HG03442 (cell line): ENCODE measurements around the gene MIDN.

Source experiments
- ATAC-seq: cut with Tn5 transposase; IDR thresholded peaks from one replicate; pipeline ENCODE4 v1.9.1; 2021; ENCODE audit warnings: mild to moderate bottlenecking, moderate library complexity; ENCODE audit not compliant: unreplicated experiment

Gene MIDN

GRCh38 chr19:1231729-1232637, 16.4 kb upstream of the MIDN start:
- no peak for ATAC-seq

DNA sequence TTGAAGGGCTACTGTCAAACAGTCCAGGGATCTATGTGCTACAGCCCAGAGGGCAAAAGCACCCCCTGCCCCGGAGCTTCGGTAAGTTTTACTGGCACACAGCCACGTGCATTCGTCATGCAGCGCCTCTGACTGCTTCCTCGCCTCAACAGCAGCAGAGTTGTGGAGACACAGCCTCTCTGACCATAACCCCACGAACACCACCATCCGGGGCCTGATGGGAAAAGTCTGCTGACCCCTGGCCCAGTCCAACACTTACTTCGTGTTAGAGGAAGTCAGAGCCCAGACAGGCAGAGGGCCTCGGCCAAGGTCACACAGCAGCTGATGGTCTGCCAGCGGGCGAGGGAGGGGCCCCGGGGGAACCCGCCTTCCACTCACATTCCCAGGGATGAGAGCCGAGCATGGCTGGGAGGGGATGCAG, 15.7 kb upstream of the MIDN start:
- ATAC-seq: no peak

DNA sequence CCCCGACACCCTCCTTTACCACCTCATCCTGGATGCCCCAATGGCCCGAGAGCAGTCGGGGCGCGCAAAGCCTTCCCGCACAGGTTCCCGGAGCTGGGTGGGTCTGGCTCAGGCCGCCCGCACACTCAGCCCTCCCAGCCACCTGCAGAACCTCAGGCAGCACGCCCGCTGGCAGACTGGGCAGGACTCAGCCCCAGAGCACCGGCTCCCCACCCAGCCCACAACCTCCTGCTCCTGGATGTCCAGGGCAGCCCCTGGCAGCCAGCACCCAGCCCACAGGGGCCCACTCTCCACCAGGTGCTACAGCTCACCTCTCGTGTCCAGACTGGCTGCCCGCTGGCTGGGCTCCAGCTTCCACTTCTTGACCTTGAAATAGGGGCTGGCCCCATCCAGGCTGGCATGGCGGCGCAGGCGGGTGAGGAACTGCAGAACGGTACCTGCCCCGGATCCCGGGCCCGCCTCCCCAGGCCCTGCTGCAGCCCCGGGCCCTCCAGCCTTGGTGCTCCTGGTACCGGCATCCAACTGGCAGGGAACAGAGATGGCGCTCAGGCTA, 15.2 kb upstream of the MIDN start:
- ATAC-seq: no peak

GRCh38 chr19:1234051-1234954, 14.1 kb upstream of the MIDN start:
- ATAC-seq: no peak

- no peak for ATAC-seq
Measured at GRCh38 chr19:1234955-1235380, 13.4 kb upstream of the MIDN start.

- ATAC-seq: no peak
Measured at GRCh38 chr19:1235625-1236538, 12.5 kb upstream of the MIDN start.

DNA sequence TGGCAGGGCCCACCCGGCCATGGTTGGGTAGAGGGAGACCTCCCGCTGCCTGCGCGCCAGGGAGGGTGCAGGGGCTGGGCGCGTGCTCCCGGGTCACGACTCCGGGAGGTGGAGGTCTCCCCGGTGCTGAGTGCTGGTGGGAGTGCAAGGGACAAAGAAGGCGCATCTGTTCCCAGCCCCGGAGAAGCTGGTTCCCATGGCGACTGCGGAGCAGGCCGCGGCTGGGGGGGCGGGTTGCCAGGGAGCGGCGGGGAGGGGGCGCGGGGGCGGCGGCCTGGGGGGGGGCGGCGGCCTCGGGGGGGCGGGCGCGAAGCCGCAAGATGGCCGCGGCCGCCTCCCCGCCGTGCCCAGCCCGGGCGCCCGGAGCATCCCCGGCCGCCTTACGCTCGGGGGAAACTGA, 11.8 kb upstream of the MIDN start:
- no peak for ATAC-seq

DNA sequence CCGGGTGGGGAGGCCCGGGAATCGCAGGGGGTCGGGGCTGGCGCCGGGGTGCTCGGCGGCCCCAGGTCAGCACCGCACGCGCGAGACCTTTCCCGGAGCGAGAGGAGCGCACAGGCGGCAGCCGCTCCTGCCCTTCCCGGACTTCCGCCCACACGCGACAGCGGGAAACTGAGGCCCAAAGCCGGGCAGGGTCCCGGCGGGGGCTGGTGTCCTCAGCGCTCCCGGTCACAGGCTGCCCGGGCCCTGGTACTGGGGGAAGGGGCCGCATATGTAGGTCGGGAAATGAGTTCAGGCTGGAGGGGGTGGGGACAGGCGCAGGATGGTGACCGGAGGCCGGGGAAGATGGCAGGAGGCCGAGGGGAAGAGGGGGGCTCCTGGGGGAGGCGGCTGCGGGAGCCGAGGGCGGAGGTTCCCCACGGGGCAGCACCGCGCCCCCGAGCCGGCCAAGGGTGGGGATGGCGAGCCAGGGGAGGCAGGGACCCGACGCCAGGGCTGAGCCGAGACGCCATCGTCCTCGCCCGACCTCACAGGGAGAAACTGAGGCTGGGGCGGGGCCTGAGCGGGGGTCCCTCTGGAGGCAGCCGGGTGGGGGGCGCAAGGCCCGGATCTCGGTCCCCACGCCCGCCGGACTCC, 11.2 kb upstream of the MIDN start:
- ATAC-seq: no peak

GRCh38 chr19:1237754-1238368, 10.5 kb upstream of the MIDN start, which contains the start of gene CBARP:
Gene CBARP (minus strand): TSS chr19:1238005. CDS start chr19:1236100, 1,905 bp downstream.
- ATAC-seq: no peak

GRCh38 chr19:1238369-1239303, 9.7 kb upstream of the MIDN start:
- ATAC-seq: no peak

DNA sequence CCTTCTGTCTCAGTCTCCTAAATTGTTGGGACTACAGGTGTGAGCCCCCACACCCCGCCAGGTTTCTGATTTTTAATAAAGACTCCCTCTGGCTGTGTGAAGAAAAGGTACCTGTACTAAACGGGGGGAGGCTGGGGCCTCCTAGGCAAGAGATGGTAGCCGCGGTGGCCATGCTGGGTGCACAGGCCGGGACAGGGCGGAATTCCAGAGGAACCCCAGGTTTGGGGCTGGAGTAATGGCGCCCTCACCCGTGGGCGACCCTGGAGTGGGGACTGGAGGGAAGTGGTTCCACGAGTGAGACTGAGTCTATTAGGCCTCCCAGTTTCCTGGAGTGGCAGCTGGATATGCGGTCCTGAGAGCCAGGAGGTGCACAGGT, 9.0 kb upstream of the MIDN start:
- ATAC-seq: no peak

GRCh38 chr19:1239796-1240737, 8.3 kb upstream of the MIDN start:
- ATAC-seq: no peak

DNA sequence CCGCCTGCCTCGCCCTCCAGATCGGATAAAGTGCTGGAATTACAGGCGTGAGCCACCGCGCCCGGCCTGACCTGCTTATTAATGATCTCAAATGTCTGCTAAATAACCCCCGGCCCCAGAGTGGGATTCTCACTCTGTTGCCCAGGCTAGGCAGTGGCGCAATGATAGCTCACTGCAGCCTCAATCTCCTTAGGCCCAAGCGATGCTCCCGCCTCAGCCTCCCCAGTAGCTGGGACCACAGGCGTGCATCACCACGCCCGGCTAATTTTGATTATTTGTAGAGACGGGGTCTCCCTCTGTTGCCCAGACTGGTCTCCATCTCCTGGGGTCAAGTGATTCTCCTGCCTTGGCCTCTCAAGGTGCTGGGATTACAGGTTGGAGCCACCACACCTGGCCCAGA, 7.5 kb upstream of the MIDN start:
- no peak for ATAC-seq

- ATAC-seq: peak; percentile 45
Measured at GRCh38 chr19:1241417-1242095, 6.8 kb upstream of the MIDN start, which contains the start of gene ATP5F1D. Gene ATP5F1D (plus strand): TSS chr19:1241751. CDS start chr19:1241851, 100 bp downstream.

DNA sequence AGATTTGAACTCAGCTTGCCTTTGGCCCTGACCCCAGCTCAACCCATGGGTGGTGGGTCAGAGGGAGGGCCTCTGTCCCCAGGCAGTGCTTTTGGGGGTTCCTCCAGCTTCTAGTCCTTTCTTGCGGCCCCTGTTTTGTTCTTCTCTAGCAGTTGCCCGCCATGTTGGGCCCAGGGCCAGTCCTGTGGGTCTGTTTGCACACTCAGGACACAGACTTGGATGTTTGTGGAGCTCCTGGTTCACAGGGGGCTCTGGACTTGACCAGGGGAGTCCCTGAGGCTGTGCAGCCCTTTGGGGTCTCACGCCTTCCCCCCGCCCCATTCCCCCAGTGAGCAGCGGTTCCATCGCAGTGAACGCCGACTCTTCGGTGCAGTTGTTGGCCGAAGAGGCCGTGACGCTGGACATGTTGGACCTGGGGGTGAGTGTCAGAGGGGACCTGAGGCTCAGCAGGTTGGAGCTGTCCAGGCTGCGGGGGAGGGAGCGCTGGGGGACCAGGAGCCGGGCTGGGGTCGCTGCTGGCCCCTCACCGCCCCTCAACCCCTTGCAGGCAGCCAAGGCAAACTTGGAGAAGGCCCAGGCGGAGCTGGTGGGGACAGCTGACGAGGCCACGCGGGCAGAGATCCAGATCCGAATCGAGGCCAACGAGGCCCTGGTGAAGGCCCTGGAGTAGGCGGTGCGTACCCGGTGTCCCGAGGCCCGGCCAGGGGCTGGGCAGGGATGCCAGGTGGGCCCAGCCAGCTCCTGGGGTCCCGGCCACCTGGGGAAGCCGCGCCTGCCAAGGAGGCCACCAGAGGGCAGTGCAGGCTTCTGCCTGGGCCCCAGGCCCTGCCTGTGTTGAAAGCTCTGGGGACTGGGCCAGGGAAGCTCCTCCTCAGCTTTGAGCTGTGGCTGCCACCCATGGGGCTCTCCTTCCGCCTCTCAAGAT, 4.4 kb upstream of the MIDN start:
- ATAC-seq: no peak
